Activated CD4-positive, alpha-beta T cell treated with anti-CD3 and anti-CD28 coated beads, Interleukin-2, amount 50 U/mL, for 1 hour (primary cell): ENCODE results near the gene YLPM1.
"Not testable (repeated sequence)": the region's sequence is repeated elsewhere in the genome, so short reads cannot be mapped to it uniquely, and the experiment has no call there.

Experiments
- DNase-seq: peaks from one replicate; pipeline ENCODE4 v3.0.0-alpha.2; 2020

The YLPM1 gene

DNA sequence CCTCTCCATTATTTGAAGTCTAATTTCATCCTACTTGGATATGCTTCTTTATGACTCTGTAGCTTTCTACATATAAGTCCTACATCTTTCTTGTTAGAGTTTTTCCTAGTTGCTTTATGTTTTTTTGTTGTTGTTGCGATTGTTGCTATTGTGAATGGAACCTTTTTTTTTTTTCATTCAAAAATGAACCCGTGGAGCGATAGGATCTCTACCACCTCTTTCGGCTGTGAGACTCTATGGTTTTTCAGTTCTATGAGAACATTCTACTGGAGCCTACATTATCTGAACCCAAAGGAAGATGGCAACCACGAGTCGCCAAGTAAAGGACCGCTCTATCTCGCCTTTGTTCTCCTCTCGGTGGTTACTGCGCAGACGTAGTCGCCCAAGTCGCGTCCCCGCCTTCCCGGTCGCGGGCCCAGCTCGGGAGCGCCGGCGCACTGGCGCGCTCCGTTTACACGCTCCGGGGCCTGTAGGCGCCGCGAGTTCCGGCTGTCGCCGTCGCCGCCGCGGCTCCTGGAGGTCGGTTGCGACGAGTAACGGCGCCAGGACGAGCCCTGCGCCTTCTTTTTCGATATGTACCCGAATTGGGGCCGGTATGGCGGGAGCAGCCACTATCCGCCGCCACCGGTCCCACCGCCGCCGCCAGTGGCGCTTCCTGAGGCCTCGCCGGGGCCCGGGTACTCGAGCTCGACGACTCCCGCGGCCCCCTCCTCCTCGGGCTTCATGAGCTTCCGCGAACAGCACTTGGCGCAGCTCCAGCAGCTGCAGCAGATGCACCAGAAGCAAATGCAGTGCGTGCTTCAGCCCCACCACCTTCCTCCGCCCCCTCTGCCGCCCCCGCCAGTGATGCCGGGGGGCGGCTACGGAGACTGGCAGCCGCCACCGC is at the start of gene YLPM1:
Gene YLPM1, plus strand, starts transcription at position 400 of the 886 bp plus-strand sequence. Its CDS starts 174 bp downstream, at position 574.
- peak; percentile 89 for DNase-seq

DNA sequence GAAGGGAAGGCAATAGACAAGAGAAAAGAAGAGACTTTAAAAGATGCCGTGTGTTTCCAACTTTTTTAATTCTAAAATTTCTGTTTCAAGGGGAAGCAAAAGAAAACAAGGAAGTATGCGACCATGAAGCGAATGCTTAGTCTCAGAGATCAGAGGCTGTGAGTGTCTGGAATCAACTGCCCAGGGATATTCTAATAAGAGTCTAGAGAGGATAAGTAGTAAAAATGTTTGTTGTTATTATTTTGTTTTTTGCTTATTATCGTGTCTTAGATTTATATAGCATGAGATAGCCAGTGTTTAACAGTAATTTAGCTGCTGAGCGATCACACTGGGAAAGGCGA is 49.8 kb upstream of the YLPM1 start:
- no peak for DNase-seq

GRCh38 chr14:74720526-74720925 is 42.6 kb upstream of the YLPM1 start:
- DNase-seq: no peak

DNA sequence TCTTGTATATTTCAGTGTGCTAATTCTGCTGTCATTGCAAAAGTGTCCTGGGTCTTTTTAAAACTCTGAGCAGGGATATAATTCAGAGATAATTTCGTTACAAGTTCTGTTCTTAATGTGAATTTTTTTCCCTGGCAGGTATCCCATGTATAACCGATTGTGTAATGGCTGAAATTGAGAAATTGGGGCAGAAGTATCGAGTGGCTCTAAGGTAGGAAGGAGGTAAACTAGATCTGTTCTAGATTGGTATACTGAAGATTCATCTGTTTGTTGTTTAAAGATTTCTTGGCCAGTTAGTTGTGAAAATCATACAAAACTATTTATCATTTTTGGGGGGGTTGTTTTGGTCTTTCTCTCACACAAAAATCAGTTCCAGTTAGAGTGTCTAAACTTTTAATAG is 40.0 kb upstream of the YLPM1 start:
- DNase-seq: no peak

GRCh38 chr14:74732387-74732786 is 30.7 kb upstream of the YLPM1 start:
- DNase-seq: no peak

DNA sequence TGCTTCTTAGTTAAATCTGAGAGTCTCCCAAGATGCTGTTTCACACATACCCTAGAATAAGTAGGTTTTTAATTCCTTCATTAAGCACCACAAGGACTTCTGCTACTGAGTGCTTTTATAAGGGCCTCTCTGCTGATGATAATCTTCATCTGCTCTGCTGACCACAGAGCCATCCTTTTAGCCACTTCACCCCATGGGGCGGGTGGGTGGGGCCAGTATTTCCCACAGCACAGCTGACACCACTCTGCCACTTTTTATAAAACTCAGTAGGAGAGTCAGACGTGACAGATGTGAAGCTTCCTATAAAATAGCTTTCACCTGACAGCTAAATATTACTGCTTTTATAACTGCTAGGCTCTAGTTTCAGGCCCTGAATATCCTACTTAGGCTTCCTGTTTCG is 29.9 kb upstream of the YLPM1 start:
- DNase-seq: no peak

GRCh38 chr14:74735125-74735524 is 28.0 kb upstream of the YLPM1 start:
- no peak for DNase-seq

DNA sequence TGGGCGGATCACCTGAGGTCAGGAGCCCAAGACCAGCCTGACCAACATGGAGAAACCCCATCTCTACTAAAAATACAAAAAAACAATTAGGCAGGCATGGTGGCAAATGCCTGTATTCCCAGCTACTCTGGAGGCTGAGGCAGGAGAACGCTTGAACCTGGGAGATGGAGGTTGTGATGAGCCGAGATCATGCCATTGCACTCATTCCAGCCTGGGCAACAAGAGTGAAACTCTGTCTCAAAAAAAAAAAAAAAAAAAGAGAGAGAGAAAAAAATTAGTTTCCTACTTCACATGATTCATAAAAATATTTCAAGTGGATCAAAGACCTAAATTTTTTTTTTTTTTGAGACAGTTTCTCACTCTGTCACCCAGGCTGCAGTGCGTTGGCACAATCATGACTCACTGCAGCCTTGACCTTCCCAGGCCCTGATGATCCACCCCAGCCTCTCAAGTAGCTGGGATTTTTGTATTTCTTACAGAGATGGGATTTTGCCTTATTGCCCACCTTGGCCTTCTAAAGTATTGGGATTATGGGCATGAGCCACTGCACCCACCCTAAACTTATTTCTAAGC is 25.3 kb upstream of the YLPM1 start:
- no peak for DNase-seq

GRCh38 chr14:74739293-74740030 is 23.7 kb upstream of the YLPM1 start:
- DNase-seq: no peak

GRCh38 chr14:74747237-74747636 is 15.9 kb upstream of the YLPM1 start:
- DNase-seq: no peak

DNA sequence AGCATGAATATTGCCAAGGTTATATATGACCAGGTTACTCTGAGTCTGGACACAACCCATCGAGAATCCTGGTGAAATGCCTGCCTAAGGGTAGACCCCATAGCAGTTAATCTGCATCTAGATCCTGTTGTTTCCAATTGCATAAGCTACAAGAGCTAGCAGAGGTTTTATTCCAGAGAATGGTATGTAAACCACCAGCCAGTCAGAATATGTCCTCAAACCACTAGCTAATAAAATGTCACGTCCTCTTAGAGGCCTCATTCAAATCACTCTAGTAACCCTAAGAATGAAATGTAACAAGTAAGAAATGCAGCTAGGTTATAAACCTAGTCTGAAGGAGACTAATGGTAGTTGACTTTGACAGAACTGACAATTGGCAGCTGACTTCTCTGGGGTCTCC is 9.0 kb upstream of the YLPM1 start:
- no peak for DNase-seq

- no peak for DNase-seq
Observed at GRCh38 chr14:74754899-74755298, 8.2 kb upstream of the YLPM1 start.

DNA sequence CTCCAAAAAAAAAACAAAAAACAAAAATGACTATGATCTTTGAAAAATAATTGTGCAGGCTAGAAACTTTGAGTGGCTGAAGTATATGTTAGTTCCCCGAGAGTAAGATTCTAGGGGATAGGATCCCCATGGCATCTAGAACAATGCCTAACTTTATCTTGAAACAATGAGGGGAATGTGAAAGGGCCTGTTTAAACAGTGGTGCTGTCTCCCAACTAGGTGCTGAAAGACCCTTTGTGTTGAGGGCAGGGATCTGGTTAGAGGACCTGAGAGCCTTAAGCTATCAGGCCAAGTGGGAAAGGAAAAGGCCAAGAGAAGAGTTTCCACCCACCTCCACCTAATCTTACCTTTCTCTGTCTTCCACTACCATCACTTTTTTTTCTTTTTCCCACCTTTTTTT is 6.8 kb upstream of the YLPM1 start:
- no peak for DNase-seq

DNA sequence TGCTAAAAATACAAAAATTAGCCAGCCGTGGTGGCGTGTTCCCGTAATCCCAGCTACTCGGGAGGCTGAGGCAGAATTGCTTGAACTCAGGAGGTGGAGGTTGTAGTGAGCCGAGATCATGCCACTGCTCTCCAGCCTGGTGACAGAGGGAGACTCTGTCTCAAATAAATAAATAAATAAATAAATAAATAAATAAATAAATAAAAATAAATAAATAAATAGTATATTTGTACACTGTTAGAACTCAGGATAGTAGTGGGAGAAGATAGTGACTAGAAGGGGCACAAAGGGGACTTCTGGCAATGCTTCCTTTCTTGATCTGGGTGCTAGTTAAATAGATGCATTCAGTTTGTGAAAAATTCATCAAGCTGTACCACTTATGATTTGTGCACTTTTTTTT is 4.6 kb upstream of the YLPM1 start:
- not testable (repeated sequence) for DNase-seq

DNA sequence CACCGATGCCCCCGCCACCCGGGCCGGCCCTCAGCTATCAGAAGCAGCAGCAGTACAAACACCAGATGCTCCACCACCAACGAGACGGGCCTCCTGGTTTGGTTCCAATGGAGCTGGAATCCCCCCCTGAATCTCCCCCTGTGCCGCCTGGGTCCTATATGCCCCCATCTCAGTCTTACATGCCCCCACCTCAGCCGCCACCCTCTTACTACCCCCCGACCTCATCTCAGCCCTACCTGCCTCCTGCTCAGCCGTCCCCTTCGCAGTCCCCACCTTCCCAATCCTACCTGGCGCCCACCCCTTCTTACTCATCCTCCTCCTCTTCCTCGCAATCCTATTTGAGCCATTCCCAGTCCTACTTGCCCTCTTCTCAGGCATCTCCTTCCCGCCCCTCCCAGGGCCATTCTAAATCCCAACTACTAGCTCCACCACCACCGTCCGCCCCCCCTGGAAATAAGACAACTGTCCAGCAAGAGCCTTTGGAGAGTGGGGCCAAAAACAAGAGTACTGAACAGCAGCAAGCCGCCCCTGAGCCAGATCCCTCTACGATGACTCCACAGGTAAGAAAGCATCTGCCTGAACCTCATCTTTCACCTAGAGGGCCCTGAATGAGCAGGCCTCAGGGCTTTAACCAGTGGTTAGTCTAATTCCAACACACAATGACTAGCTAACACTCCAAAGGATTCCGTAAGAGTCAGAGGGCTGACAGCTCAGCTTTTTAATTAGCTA is 851 bp downstream of the YLPM1 start:
- peak; percentile 13 for DNase-seq

DNA sequence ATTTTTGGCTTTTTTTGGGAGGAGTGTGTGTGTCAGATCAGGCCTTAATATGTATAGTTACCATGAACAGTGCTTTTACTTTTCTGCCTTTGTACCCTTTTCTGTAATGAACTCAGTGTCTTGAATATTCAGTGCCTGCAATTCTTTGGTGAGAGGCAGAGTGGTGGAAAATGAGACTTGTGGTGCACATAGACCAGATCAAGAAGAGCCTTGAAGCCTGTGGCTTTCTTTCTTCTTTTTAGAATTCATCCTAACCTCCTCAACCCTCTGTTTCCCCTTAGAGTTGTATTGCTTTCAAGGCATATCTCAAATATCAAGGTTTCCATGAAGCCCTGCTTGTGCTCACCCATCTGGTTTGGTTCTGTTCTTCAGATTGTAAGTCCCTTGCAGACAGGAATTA is 2.6 kb downstream of the YLPM1 start:
- DNase-seq: no peak

DNA sequence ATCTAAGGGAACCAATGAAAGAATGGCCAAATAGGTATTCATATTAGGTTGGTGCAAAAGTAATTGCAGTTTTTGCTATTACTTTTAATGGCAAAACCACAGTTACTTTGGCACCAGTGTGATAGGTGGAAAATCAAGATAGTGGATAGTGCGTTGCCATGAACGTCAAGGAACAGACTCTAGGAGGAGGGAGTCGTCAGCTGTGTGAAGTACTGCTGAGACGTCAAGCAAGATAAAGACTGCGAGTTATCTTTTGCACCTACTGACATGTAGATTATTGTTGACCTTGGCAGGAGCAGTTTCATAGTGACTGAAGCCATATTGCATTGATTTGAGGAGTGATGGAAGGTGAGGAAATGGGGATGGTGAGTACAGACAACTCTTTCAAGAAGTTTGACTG is 8.3 kb downstream of the YLPM1 start:
- DNase-seq: no peak

DNA sequence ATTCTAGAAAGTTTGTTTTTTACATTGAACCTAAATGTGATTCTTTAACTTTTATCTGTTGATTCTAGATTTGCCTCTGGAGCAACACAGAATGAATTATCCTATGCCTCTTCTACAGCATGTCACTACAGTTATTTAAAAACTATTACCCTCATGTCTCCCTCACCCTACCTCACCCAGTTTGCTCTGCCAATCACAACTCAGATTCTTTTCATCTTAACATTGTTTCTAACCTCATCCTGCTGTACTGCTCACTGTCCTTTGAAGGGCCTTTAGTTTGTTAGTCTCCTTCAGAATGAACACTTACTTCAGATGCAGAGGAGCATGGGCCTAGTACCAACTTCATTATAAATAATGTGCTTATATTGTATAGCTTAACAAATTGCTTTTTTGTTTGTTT is 21.5 kb downstream of the YLPM1 start:
- DNase-seq: no peak

GRCh38 chr14:74785056-74785613 is 22.0 kb downstream of the YLPM1 start:
- DNase-seq: no peak

- DNase-seq: no peak
Observed at GRCh38 chr14:74786796-74787315, 23.7 kb downstream of the YLPM1 start.

GRCh38 chr14:74792249-74793039 is 29.3 kb downstream of the YLPM1 start:
- DNase-seq: no peak
